A549 (cell line): ENCODE data around the gene LRRC71. TPM values are rescaled to one million over a fixed set of nuclear protein-coding genes. Genes with fewer than 3 reads are reported as not detected.
A peak's percentile ranks its signal among the peaks of the same experiment; 100 is the strongest.

Experiments used
- ATAC-seq, 2 experiments: fragments of 200-7000 bp in 1 of 2; fragments of >200 bp in 1 of 2; cut with Nextera tagmentation in 1 of 2; cut with Tn5 transposase in 1 of 2; 3 replicates each; pipeline versions ENCODE4 v1.8.0 to v1.9.1; 2018 to 2020; ENCODE audit warnings: mild to moderate bottlenecking in 1 of 2, moderate library complexity in 1 of 2
- CTCF ChIA-PET: fragments of 300-600 bp; sonication (Branson Sonifier 250); formaldehyde crosslinking; extraction: SDS; loops from one replicate; lab custom pipeline; 2021; ENCODE audit warnings: antibody characterized with exemption, inconsistent platforms; lab: Yijun Ruan, JAX
- POLR2A ChIA-PET: fragments of 350-600 bp; formaldehyde crosslinking; extraction: SDS; loops from one replicate; lab custom pipeline; 2021; ENCODE audit warnings: antibody characterized with exemption, inconsistent platforms; lab: Yijun Ruan, JAX
- DNase-seq, 2 experiments: peaks; one replicate each; pipeline versions ENCODE4 v3.0.0 to v3.0.0-alpha.2; 2011 to 2016; ENCODE audit warnings: low read depth in 1 of 2, low spot score in 1 of 2
- FAIRE-seq: peaks from 2 replicates; lab custom pipeline; 2011; peaks lifted over from hg19 to GRCh38; lab: Jason Lieb, UNC
- H3K27ac ChIP-seq, 2 experiments: fragments of >200 bp; sonication (Bioruptor Twin); formaldehyde crosslinking; 3 replicates each; pipeline ENCODE4 v1.5.1; 2016 to 2017
- H3K4me1 ChIP-seq: fragments of >200 bp; sonication (Bioruptor Twin); formaldehyde crosslinking; 3 replicates; pipeline ENCODE4 v1.6.1; 2016
- H3K4me2 ChIP-seq: fragments of >200 bp; sonication (Bioruptor Twin); formaldehyde crosslinking; 3 replicates; pipeline ENCODE4 v1.6.1; 2016
- H3K4me3 ChIP-seq: fragments of >200 bp; sonication (Bioruptor Twin); formaldehyde crosslinking; 3 replicates; pipeline ENCODE4 v1.5.1; 2016
- H3K9me3 ChIP-seq: fragments of >200 bp; sonication (Bioruptor Twin); formaldehyde crosslinking; 3 replicates; pipeline ENCODE4 v1.6.1; 2016
- ATOH8 ChIP-seq: fragments of 250-450 bp; sonication (Bioruptor Pico); IDR thresholded peaks from 2 replicates; pipeline ENCODE4 v1.5.0; 2020; ENCODE audit warnings: low read depth, mild to moderate bottlenecking, moderate library complexity
- CBX2 ChIP-seq: fragments of 200-600 bp; sonication (generic); IDR thresholded peaks from 2 replicates; pipeline ENCODE4 v1.6.1; 2016; ENCODE audit warnings: low read depth, mild to moderate bottlenecking, borderline replicate concordance
- CTCF ChIP-seq: fragments of >200 bp; sonication (Bioruptor Twin); formaldehyde crosslinking; IDR thresholded peaks from 3 replicates; pipeline ENCODE4 v1.5.1; 2016
- E2F6 ChIP-seq: IDR thresholded peaks from 2 replicates; pipeline ENCODE4 v1.6.1; 2012; ENCODE audit warnings: low read depth, borderline replicate concordance
- FOSL2 ChIP-seq, 2 experiments: fragments of 450-650 bp in 1 of 2; fragments of >200 bp in 1 of 2; sonication (Bioruptor Twin) in 1 of 2; formaldehyde crosslinking; IDR thresholded peaks; 2 replicates each; pipeline versions ENCODE4 v1.5.0 to v1.6.1; 2016 to 2020; ENCODE audit warnings: mild to moderate bottlenecking in 1 of 2, moderate library complexity in 1 of 2
- HES2 ChIP-seq: fragments of >200 bp; sonication (Bioruptor Twin); formaldehyde crosslinking; IDR thresholded peaks from 2 replicates; pipeline ENCODE4 v1.6.1; 2016
- HEYL ChIP-seq: fragments of 250-450 bp; sonication (Bioruptor Pico); IDR thresholded peaks from 2 replicates; pipeline ENCODE4 v1.8.0; 2021; ENCODE audit warnings: mild to moderate bottlenecking, moderate library complexity
- HOXA7 ChIP-seq: fragments of 250-450 bp; sonication (Bioruptor Pico); IDR thresholded peaks from 2 replicates; pipeline ENCODE4 v1.5.0; 2020; ENCODE audit warnings: mild to moderate bottlenecking, moderate library complexity
- HOXB5 ChIP-seq: fragments of 250-450 bp; sonication (Bioruptor Pico); IDR thresholded peaks from 2 replicates; pipeline ENCODE4 v1.5.0; 2020; ENCODE audit warnings: mild to moderate bottlenecking, moderate library complexity
- JUN ChIP-seq, 2 experiments: fragments of >200 bp; sonication (Bioruptor Twin); formaldehyde crosslinking; IDR thresholded peaks; 2 replicates in 1 of 2; 3 replicates in 1 of 2; pipeline ENCODE4 v1.6.1; 2016 to 2017
- JUNB ChIP-seq: fragments of >200 bp; sonication (Bioruptor Twin); formaldehyde crosslinking; IDR thresholded peaks from 2 replicates; pipeline ENCODE4 v1.6.1; 2016
- KDM5A ChIP-seq: fragments of 200-600 bp; sonication (generic); IDR thresholded peaks from 2 replicates; pipeline ENCODE4 v1.6.1; 2016; ENCODE audit warnings: antibody characterized with exemption, mild to moderate bottlenecking
- MAZ ChIP-seq: fragments of 150-350 bp; IDR thresholded peaks from 2 replicates; pipeline ENCODE4 v1.6.1; 2014; ENCODE audit warnings: antibody characterized with exemption, low read depth, low read length, borderline replicate concordance
- NR3C1 ChIP-seq: fragments of >200 bp; sonication (Bioruptor Twin); formaldehyde crosslinking; IDR thresholded peaks from 3 replicates; pipeline ENCODE4 v1.6.1; 2017
- PBX3 ChIP-seq: IDR thresholded peaks from 2 replicates; pipeline ENCODE4 v1.6.1; 2012
- POLR2A ChIP-seq: IDR thresholded peaks from 2 replicates; pipeline ENCODE4 v1.6.1; 2012; ENCODE audit warnings: mild to moderate bottlenecking, low read length
- POLR2AphosphoS2 ChIP-seq: conservative IDR thresholded peaks from 2 replicates; pipeline ENCODE4 v1.6.1; 2012; ENCODE audit warnings: low read length, improper control_type of control experiment, inconsistent platforms
- RARB ChIP-seq: fragments of 250-450 bp; sonication (Bioruptor Pico); IDR thresholded peaks from 2 replicates; pipeline ENCODE4 v1.8.0; 2021; ENCODE audit warnings: mild to moderate bottlenecking, moderate library complexity
- REST ChIP-seq: fragments of 200-600 bp; sonication (generic); IDR thresholded peaks from 2 replicates; pipeline ENCODE4 v1.6.1; 2016; ENCODE audit warnings: antibody characterized with exemption, mild to moderate bottlenecking, moderate library complexity
- RFX5 ChIP-seq: fragments of 450-650 bp; IDR thresholded peaks from 2 replicates; pipeline ENCODE4 v1.7.1; 2014; ENCODE audit warnings: antibody characterized with exemption, mild to moderate bottlenecking, moderate library complexity
- ZFP36 ChIP-seq: fragments of 450-650 bp; IDR thresholded peaks from 2 replicates; pipeline ENCODE4 v1.6.1; 2014; ENCODE audit warnings: borderline replicate concordance; ENCODE audit not compliant: partially characterized antibody
- ZSCAN20 ChIP-seq: fragments of 250-450 bp; sonication (Bioruptor Pico); IDR thresholded peaks from 2 replicates; pipeline ENCODE4 v1.8.0; 2022; ENCODE audit warnings: mild to moderate bottlenecking, moderate library complexity
- WGBS: methylation state at CpG from one replicate; pipeline ENCODE4 v1.1.6; 2017; ENCODE audit errors: missing lambda C conversion rate; 5-methylcytosine and 5-hydroxymethylcytosine counted together
- polyA plus RNA-seq, 4 experiments: library from polyadenylated mRNA; depleted of rRNA in 3 of 4; stranded (reverse); fragments of >200 nt; fragmentation: RNase III in 1 of 4; extraction: RNeasy Plus Mini Kit Qiagen cat#74134 plus additional on column Dnase treatment in 1 of 4; gene quantifications; 2 replicates in 3 of 4; 3 replicates in 1 of 4; pipeline ENCODE4 v1.2.3, GENCODE V29; 2011 to 2017

Gene LRRC71
- polyA plus RNA-seq, 2 of the 4 experiments (the other 2 are of a cell fraction): 0.10 TPM; not detected in 1

GRCh38 chr1:156961709-156962108 lies 41.3 kb downstream of the LRRC71 start (continued):
- peak; percentile 25; the same call in 1 of the 3 replicates for TF ChIP-seq CTCF
- no peak for TF ChIP-seq ATOH8 (CRISPR knock-in tag)
- TF ChIP-seq HOXA7 (CRISPR knock-in tag): no peak

- FAIRE-seq (no peak), ATAC-seq (no peak), DNase-seq (no peak)
- Histone ChIP-seq H3K4me1 (no peaks in the 10 kb centered on the region), H3K4me2 (no peak overlapping the region), H3K9me3 (no peaks in the 10 kb centered on the region), H3K27ac (no peak overlapping the region), H3K4me3 (no peak overlapping the region)
- POLR2A ChIA-PET: no interaction called here
- 77% methylated on average over 3 of the region's 3 CpGs for WGBS
- CTCF ChIA-PET: interaction anchor here (0.6 to 2.2 kb wide), 2 partner anchors 10 to 15 kb away, joined by 3 to 6 read pairs; no protein-coding TSS in a partner anchor
- TF ChIP-seq MAZ (no peak), JUN (IDR thresholded peaks at IDR 0.05) (no peak), POLR2A (no peak), RFX5 (no peak), REST (no peak), CBX2 (no peak)
These were observed 43.2 kb downstream of the LRRC71 start for GRCh38 chr1:156963621-156964020.

GRCh38 chr1:156964441-156964840 lies 44.0 kb downstream of the LRRC71 start:
- CTCF ChIA-PET: interaction anchor here (0.6 to 2.2 kb wide), 3 partner anchors 9 to 36 kb away, joined by 3 to 6 read pairs (median 4); no protein-coding TSS in a partner anchor
- Histone ChIP-seq H3K4me2 (no peak overlapping the region), H3K9me3 (no peaks in the 10 kb centered on the region), H3K4me3 (no peak overlapping the region), H3K4me1 (no peaks in the 10 kb centered on the region), H3K27ac (no peak overlapping the region)
- 92% methylated on average over 2 of the region's 2 CpGs for WGBS
- ATAC-seq: no peak
- no peak for DNase-seq
- POLR2A ChIA-PET: no interaction called here
- no peak for FAIRE-seq
- no peak for TF ChIP-seq ATOH8 (CRISPR knock-in tag)
- no peak for TF ChIP-seq ZFP36
- TF ChIP-seq HES2: no peak
- no peak for TF ChIP-seq POLR2AphosphoS2
- TF ChIP-seq RFX5: no peak
- TF ChIP-seq JUNB: no peak
- TF ChIP-seq KDM5A: no peak
- no peak for TF ChIP-seq NR3C1
- no peak for TF ChIP-seq ZSCAN20 (CRISPR knock-in tag)
- no peak for TF ChIP-seq HEYL (CRISPR knock-in tag)
- TF ChIP-seq HOXA7 (CRISPR knock-in tag): no peak
- TF ChIP-seq RARB (CRISPR knock-in tag): no peak
- no peak for TF ChIP-seq E2F6
- no peak for TF ChIP-seq PBX3
- TF ChIP-seq HOXB5: no peak
- TF ChIP-seq FOSL2 (IDR thresholded peaks at IDR 0.05): no peak
- TF ChIP-seq FOSL2 (CRISPR knock-in tag; IDR thresholded peaks at IDR 0.05): no peak
- TF ChIP-seq CTCF: no peak
